Measurements from ENCODE around the gene PIM3.
A peak's percentile ranks its signal among the peaks of the same experiment; 100 is the strongest.

The PIM3 gene

DNA sequence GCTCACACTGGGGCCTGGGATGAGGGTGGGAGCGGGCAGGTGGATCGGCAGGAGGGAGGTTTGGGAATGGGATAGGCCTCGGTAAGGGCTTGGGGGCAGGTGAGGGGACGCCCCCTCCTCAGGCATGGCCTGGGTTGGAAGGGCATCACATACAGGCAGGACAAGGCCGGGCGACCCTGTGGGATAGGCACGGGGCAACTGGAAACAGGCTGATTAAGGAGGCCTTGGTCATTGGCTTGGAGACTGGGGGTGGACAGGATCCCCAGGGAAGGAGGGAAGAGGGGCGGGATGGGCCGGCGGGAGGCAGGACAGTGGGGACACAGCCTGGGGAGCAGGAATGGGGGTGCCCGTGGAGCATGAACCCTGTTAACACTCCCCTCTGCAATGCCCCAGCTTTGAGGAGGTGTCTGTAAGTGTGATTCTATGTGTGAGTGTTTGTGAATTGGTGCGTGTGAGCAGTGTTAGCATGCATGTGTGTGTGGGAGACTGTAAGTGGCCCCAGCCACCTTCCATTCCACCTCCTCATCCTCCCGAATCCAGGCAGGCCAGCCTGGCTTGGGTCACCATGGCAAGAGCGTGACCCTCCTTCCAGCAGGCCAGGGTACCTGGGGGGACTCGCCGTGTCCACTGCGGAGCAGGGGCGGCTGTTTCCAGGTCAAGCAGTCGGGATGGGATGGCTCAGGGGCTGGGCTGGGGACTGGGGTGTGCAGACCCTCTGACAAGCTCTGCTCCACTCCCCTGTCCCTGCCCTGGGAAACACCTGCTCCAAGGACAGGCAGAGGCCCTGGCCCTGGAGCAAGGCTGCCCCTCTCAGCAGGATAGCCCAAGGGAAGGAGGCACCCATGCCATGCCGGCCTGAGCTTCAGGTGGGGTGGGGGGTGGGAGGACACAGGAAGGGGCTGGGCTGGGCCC lies 3.4 kb upstream of the PIM3 start:
- DNase-seq, result no peak

DNA sequence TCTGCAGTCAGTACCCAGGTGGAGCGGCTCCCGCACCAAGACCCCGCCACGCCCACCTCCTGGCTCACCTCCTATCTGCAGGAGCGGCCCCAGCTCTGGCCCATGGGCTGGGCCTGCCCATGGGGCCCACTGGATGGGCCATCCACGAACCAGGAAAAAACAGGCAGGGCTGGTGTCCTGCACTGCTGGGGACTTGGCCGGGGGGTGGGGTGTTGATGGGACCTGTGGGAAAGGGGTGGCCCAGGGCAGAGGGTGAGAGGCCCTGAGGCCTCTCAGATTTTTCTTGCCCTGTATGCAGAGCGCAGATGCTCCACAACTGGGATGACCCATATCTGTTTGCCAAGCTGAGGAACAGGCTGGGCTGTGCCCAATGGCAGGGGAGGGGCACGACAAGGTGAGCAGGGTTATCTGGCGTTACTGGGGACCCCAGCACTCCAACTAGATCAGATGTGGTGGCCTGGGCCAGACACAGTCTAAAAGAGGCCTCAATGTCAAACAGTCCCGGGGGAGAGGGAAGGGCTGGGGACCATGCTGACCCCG lies 2.7 kb upstream of the PIM3 start:
- DNase-seq, result no peak

DNA sequence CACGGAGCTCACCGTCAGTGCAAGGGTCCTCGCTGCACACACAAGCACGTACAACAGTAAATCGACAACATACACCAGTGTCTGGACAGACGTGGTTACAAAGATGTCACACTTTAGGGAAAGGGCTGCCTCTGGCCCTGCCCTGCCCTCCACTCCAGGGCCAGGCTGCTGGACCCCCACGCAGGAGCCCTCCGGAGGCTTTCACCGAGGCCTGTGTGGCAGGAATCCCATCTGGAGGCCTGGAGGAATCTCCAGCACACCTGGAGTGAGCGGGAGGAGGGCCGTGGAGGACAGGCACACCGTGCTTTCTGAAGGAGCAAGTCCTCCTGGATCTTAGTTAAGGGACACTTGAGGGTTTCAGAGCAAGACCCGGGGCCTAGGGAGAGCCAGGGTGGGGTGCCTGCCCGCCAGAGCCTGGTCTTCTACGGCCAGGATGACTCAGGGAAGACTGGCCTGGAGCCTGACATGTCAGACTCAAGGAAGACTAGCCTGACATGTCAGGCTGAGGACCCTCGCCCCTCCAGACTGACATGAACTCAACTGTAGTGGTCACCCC lies 2.1 kb upstream of the PIM3 start:
- DNase-seq, result no peak

DNA sequence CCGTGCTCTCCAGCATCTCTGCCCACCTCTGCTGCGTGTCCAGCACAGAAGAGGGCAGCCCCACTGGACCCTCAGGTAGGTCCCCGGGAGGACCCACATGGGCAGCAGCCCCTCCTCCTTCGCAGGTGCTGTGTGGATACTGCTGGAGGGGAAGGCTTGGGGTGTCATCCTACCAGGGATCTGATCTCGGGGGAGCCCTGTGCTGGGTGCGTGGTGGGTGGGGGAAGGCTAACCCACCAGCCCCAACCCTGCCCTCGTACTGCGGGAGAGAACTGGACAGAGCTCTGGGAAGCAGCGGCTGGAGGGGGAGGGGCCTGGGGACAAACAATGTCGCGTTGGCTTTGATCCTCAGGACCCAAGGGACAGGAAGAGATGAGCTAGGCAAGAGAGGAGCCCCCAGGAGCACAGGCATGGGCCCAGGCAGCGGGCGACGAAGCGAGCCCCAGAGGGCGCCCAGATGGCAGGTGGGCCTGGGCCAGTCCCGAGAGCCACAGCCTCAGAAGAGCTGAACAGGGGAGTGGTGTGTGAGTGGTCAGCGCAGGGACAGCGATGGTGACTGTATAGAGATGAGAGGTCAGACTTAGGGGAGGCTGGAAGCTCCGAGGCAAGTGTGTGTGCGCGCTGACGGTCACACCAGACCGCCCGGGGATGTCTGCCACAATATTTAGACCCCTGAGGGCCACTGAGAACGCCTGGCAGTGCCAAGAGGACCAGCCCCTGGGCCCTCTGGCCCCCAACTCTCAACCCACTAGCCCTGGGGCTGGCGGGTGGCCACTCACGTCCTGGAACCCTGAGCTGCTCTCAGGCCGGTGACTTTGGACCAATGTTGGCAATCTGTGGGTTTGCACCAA lies 1.4 kb upstream of the PIM3 start:
- DNase-seq, result no peak

DNA sequence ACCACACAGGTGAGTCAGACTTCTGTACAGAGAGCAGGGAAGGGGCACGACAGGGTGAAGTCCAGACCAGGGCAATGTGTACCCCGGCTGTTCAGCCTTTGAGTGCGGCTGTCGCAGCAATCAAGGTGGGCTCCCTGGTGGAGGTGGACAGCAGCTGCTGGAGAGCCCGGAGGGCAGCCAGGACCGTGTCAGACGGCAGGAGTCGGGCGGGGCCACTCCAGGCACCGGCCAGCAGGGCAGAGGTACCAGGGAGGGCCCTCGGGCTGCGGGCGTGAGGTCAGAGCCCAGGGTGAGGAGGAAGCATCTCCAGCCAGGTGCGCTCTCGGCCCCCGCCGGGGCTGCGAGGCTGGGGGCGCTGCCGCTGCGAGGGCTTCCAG lies 802 bp upstream of the PIM3 start:
- no peak for DNase-seq

DNA sequence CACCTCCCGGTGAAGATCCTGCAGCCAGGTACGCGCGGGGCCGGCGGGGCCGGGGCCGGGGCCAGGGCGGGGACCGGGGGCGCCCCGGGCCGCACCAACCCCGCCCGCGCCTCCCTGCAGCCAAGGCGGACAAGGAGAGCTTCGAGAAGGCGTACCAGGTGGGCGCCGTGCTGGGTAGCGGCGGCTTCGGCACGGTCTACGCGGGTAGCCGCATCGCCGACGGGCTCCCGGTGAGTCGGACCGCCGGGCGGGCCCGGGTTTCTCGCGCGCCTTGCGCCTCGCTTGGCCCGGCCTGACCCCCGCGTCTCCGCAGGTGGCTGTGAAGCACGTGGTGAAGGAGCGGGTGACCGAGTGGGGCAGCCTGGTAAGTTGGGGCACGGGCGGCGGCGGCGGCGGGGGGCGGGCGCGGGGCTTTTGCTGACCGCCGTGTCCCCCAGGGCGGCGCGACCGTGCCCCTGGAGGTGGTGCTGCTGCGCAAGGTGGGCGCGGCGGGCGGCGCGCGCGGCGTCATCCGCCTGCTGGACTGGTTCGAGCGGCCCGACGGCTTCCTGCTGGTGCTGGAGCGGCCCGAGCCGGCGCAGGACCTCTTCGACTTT lies 531 bp downstream of the PIM3 start:
- no peak for DNase-seq

DNA sequence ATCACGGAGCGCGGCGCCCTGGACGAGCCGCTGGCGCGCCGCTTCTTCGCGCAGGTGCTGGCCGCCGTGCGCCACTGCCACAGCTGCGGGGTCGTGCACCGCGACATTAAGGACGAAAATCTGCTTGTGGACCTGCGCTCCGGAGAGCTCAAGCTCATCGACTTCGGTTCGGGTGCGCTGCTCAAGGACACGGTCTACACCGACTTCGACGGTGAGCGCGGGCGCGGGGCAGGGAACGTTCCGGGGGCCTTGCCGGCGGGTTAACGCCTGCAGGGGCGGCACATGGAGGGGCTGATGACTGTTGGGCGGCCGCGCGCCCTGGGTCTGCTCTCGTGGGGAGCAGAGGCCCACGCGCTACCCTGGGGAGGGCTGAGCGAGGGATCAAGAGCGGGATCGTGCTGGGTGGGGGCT lies 1.0 kb downstream of the PIM3 start:
- no peak for DNase-seq

DNA sequence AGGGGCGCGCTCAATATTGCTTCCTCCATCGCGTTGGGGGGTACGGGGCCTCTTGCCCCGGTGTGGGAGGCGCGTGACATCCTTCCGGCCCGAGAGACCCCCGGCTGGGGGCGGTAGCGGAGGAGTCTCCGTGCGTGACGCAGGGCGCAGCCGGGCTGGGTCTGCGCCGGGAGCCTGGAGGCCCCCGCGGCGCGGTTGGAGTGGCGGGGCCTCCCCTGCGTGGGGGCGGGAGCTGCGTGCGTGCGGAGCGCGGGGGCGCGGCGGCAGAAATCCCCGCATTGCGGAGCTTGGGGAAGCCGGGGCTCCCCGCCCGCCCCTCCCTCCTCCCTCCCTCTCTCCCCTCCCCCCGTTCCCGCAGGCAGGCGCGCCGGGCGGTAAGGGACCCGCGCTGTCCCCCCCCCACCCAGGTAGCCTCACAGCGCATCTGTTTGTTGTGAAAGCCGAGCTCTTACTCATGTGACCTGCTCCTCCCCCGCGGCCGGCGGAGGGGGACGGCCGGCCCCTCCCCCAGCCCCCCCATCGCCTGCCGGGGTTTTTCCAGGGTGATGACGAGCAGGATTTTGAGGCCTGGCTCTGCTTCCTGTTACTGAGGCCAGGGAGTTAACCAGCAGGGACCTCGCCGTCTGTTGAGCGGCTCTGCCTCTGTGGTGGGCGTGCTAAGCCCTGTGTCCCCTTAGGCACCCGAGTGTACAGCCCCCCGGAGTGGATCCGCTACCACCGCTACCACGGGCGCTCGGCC lies 1.6 kb downstream of the PIM3 start:
- peak; percentile 86 for DNase-seq

DNA sequence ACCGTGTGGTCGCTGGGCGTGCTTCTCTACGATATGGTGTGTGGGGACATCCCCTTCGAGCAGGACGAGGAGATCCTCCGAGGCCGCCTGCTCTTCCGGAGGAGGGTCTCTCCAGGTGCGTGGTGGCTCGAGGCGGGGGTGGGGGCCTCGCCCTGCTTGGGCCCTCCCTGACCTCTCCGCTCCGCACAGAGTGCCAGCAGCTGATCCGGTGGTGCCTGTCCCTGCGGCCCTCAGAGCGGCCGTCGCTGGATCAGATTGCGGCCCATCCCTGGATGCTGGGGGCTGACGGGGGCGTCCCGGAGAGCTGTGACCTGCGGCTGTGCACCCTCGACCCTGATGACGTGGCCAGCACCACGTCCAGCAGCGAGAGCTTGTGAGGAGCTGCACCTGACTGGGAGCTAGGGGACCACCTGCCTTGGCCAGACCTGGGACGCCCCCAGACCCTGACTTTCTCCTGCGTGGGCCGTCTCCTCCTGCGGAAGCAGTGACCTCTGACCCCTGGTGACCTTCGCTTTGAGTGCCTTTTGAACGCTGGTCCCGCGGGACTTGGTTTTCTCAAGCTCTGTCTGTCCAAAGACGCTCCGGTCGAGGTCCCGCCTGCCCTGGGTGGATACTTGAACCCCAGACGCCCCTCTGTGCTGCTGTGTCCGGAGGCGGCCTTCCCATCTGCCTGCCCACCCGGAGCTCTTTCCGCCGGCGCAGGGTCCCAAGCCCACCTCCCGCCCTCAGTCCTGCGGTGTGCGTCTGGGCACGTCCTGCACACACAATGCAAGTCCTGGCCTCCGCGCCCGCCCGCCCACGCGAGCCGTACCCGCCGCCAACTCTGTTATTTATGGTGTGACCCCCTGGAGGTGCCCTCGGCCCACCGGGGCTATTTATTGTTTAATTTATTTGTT lies 2.4 kb downstream of the PIM3 start:
- DNase-seq, result no peak

DNA sequence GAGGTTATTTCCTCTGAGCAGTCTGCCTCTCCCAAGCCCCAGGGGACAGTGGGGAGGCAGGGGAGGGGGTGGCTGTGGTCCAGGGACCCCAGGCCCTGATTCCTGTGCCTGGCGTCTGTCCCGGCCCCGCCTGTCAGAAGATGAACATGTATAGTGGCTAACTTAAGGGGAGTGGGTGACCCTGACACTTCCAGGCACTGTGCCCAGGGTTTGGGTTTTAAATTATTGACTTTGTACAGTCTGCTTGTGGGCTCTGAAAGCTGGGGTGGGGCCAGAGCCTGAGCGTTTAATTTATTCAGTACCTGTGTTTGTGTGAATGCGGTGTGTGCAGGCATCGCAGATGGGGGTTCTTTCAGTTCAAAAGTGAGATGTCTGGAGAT lies 3.1 kb downstream of the PIM3 start:
- no peak for DNase-seq

DNA sequence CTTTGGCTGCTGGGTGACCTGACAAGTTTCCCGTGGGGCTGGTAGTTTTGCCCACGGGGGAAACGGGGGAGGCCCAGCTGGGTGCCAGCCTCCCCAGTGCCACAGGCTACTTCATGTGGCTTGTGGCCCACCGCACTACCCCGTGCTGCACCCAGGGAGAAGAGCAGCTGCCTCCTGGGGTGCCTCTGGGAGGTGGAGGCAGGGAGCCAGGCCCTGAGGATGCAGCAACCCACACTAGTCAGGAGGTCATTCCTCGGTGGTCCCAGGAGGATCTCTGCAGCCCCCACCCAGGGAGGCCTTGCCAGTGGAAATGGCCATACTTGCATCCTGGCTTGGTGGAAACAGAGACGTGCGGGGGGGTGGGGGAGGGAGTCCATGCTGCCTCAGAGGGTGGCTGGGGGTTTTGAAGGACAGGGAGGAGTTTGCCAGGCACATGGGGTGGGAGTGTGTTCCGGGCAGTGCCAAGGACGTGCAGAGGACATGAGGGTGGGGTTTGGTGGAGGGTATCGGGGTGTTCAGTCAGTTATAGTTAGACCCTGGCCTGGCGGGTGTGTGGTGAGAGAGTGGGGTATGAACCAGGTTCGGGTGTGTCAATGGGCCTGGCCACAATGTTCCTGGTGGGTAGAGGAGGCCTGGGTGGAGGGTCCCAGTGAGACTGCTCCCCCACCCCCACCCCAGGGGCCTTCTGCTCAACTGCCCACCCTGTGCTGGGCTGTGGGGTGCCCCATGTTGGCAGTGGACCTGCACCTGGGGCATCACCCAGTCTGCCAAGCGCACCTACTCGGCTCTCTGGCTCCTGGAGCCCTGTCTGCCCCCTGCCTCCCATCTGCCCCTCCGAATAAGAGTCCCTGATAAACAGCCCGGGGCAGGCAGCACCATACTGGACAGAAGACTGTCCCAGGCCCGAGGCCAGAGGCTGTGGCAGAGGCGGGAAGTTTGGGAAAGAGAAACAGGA lies 3.8 kb downstream of the PIM3 start:
- DNase-seq, result no peak

DNA sequence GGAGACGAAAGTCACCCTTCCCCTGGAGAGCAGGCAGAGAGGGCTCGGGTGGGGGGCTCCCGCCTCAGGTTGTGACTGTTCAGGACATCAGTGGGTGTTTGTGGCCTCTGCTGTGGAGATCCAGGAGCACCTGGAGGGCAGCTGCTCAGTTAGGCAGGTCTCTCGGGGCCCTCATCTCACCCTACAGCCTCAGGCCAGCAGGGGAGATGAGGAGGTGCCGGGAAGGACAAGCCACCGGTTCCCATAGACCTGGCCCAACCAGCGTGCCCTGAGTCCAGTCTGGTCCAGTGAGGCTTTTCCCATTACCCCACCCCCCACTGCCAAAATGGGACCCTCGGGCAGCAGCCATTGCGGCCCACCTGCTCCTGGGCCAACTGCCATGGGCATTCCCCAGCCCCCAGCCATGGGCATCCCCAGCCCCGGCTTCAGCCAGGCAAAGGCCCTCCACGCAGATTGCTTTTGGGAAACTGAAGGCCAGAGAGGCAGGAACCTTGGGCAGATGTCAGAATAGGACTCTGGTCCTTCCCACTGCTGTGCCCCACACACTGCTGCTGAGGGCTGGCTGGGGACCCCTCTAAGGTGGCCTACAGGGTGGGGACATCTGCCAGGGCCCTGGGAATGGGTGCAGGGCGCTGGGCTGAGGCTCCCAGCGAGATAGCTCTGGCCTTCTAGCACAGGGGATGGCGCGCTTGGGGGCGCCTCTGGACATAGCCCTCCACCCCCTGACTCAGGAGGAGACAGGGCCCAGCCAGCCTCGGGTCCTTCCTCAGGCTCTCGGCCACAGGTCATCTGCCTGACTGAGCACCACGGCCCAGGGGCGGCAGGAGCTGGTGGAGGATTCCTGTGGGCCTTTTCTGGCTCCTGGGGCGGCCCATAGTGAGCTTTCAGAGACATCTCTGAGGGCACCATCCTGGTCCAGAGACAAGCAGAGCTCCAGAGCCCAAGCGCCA lies 4.8 kb downstream of the PIM3 start:
- DNase-seq, result no peak

DNA sequence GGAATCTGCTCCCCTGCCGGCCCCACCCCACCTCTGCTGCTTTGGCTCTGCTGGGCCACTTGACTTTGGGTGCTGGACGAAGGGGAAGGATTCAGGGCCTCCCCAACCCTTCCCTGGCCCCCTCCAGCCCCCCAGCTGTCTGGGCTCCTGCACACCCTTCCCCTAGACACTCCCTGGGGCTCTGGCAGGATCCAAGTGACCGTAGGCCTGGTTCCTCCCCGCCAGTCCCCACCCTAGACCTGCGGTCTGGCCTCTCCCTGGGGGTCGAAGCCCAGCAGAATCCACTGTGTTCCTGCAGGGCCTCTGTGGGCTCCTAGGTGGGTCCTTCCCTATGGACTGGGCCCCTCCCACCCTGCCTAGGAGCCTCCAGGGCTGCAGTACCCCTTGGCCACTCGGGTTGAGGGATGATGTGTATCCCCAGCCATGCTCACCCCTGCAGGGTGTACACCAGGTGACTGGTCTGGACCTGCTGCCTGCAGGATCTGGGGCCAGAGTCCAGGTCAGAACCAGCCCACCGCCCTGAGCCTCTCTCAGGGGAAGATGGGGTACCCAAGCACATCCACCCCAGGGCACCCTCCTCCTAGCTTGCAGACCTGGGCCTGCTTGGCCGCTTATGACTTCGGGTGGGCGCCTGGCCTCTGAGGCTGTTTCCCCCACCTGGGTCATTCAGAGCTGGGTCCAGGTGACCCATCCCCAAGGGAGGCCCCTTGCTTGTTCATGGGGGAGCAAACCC lies 5.6 kb downstream of the PIM3 start:
- no peak for DNase-seq

DNA sequence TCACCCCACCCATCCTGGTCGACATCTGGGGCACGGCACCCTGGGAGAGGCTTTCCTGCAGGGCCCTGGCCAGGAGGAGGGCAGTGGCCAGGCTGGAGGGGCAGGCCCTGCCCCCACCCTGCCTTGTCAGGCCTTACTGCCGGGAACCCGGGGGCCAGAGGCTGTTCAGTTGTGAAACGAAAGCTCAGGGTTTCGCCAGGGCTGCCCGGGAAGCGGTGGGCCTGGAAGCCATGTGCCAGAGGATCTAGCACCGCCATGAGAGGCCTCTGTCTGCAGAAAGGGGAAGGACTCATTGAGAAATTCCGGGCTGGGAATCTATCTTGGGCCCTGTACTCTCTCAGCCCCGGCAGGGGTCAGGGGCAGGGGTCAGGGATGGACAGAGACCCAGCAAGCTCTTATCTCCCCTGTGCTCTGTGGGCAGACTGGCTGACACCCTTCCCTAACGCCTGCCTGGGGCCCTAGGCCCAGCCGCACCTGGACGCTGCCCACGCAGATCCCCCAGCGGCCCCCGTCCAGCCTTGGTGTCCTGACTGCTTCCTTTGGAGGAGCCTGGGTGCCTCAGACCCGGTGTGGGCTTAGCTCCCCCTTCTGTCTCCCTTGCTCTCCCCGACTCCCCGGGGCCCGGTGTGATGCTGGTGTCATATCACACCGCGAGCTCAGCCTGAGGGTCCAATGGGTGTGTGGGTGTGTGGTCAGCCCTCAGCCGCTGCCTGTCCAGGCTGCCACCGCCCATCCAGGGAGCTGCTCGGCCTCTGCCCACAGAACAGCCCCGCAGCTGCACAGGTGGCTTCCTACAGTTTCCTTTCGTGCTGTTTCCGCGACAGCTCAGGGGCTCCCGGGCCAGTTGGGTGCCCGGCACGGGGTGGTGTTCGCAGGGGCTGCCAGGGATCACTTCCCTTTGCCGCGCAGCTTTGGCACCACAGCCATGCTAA lies 6.5 kb downstream of the PIM3 start:
- DNase-seq, result no peak

DNA sequence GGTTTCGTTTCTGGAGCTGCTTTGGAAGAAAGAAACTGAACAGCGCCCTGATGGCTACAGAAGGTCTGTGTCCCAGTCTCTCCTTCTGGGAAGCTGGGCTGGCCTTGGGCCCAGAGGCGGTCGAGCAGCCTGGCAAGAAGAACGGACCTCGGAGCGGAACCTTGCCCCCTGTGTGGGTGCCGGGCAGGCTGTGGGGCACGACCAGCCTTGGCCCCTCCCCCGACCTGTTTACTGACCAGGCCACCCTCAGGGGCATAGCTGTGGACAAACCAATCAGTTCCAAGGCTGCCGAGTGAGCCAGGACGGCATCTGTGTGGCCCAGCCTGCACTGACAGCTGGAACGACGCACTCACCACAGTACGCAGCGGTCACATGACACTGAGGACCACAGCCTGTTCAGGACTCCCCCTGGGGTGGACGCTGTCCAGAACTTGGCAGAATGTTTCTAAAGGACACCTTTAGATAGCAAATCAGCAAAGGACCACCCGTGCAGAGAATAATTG lies 7.2 kb downstream of the PIM3 start:
- no peak for DNase-seq

DNA sequence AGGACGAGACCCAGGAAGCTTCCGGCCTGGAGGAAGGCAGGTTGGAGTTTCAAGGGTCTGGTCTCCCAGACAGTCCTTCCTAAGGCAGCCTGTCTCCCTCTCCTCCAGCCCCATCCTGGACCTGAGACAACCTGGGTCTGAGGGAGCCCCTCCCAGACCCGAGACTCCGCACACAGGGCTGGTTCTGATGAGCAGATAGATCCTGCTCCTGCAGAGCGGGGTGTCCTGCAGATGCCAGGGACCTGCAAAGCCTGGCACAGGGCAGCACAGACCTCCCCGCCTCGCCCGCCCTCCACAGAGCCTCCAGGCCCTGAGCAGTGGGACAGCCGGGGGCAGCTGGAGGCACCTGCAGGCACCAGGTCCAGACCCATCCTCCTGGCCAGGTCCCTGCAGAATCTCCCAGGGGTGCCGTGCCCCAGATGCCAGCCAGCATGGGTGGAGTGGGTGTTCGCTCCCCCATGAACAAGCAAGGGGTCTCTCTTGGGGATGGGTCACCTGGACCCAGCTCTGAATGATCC lies 7.8 kb downstream of the PIM3 start:
- DNase-seq, result no peak

Measured in NCI-H2171 treated with DMSO at 0.1 percent for 48 hours (cell line).